Activated naive CD4-positive, alpha-beta T cell treated with anti-CD3 and anti-CD28 coated beads, Interleukin-2, amount 50 U/mL, for 24 hours (primary cell): ENCODE results near the gene TUBGCP4.

Source experiments
- H3K27ac Mint-ChIP-seq: one replicate; pipeline ENCODE4 v1.8.0; 2021; ENCODE audit warnings: mild to moderate bottlenecking, mixed read lengths
- H3K27me3 Mint-ChIP-seq: one replicate; pipeline ENCODE4 v1.8.0; 2021; ENCODE audit warnings: mixed read lengths
- H3K36me3 Mint-ChIP-seq: one replicate; pipeline ENCODE4 v1.8.0; 2021; ENCODE audit warnings: mixed read lengths
- H3K4me1 Mint-ChIP-seq: one replicate; pipeline ENCODE4 v1.8.0; 2021; ENCODE audit warnings: mixed read lengths
- H3K4me3 Mint-ChIP-seq: one replicate; pipeline ENCODE4 v1.8.0; 2021; ENCODE audit warnings: mild to moderate bottlenecking, mixed read lengths
- H3K9me3 Mint-ChIP-seq: one replicate; pipeline ENCODE4 v1.8.0; 2021; ENCODE audit warnings: mixed read lengths

The TUBGCP4 gene

DNA sequence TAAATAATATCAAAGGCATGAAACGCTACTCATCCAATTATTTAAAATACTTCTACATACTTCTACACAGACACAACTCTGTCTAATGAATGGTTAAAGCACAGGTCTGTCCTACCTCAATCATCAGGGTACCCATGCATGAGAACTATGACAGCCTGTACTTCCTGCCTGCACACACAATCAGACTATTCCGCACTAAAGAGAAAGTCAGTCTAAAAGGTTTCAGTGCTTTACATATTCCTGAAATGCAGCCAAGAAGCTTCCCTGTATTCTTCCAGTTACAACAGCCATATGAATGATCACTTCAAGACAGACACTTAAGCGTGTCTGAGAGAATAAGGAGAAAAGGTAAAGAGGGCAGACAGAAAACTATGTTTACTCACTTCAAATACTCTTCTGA is 58.8 kb downstream of the TUBGCP4 start:
- Mint-ChIP-seq H3K36me3 (peaks cover 23% of the 10 kb centered on the region), H3K27me3 (no peaks in the 10 kb centered on the region), H3K27ac (no peak overlapping the region)

DNA sequence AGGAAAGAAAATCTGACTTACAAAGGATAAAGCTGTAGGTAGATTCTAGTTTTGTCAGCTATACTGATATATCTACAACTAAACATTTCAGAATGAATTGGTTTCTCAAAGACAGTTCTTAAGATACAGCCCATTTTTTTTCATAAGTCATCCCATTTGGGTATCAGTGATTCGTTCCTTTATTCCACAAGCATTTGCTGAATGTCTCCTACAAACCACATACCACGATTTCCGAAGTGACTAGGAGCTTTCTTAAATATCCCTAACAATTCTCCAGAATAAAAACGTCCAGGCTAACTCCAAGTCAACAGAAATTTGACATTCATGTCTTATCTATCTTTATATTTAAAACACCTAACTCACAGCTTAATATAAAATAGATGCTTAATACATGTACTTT is 62.3 kb downstream of the TUBGCP4 start:
- no peak overlapping the region for H3K27ac Mint-ChIP-seq
- H3K27me3 Mint-ChIP-seq: no peaks in the 10 kb centered on the region
- H3K36me3 Mint-ChIP-seq: peaks cover 19% of the 10 kb centered on the region
- no peaks in the 10 kb centered on the region for H3K4me1 Mint-ChIP-seq
- H3K9me3 Mint-ChIP-seq: no peaks in the 10 kb centered on the region
- no peak overlapping the region for H3K4me3 Mint-ChIP-seq

More for the DNA sequence above, 58.8 kb downstream of the TUBGCP4 start:
- H3K4me3 Mint-ChIP-seq: no peak overlapping the region
- no peaks in the 10 kb centered on the region for H3K9me3 Mint-ChIP-seq
- no peaks in the 10 kb centered on the region for H3K4me1 Mint-ChIP-seq

DNA sequence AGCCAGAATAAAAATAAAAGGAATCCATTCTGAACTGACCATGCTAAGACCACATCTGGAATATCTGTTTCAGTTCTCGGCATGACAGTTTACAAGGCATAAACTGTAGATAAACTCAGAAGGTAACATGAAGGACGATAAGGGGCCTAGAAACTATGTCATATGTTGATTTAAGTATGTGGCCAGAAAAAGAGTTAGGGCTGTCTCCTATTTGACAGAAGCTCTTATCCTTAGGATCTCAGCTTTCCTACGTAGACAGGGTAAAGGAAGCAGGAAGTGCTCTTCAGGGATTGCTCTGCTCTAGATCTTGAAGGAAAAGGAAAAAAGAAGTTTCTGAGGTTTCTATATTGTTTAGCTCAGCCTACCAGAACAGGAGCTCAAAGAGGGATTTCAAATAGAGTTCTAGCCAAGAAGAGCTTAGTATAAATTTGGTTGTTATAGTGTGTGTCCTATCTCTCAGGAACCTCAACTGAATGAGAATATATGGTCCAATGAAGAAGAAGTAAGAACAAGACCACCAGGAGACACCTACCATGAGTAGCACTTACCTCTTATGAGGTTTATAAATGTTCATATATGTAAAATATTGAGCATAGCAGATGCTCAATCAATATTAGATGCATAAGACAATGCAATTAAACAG is 62.9 kb downstream of the TUBGCP4 start:
- peaks cover 19% of the 10 kb centered on the region for H3K36me3 Mint-ChIP-seq
- no peaks in the 10 kb centered on the region for H3K4me1 Mint-ChIP-seq
- H3K27ac Mint-ChIP-seq: no peak overlapping the region
- no peaks in the 10 kb centered on the region for H3K9me3 Mint-ChIP-seq
- no peak overlapping the region for H3K4me3 Mint-ChIP-seq
- no peaks in the 10 kb centered on the region for H3K27me3 Mint-ChIP-seq

DNA sequence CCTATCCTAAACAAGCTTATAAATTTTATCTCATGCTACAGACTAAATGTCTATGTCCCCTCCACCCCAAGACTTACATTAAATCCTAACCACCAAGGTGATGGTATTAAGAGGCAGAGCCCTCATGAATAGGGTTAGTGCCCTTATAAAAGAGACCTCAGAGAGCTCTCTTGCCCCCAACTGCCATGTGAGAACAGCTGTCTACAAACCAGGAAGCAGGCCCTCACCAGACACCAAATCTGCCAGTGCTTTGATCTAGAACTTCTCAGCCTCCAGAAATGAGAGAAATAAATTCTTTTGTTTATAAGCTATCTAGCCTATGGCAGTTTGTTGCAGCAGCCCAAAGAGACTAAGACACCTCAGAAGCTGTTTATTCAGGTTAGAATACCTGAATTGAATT is 63.5 kb downstream of the TUBGCP4 start:
- H3K36me3 Mint-ChIP-seq: peaks cover 17% of the 10 kb centered on the region
- no peaks in the 10 kb centered on the region for H3K9me3 Mint-ChIP-seq
- H3K27me3 Mint-ChIP-seq: no peaks in the 10 kb centered on the region
- no peak overlapping the region for H3K27ac Mint-ChIP-seq
- no peak overlapping the region for H3K4me3 Mint-ChIP-seq
- no peaks in the 10 kb centered on the region for H3K4me1 Mint-ChIP-seq

DNA sequence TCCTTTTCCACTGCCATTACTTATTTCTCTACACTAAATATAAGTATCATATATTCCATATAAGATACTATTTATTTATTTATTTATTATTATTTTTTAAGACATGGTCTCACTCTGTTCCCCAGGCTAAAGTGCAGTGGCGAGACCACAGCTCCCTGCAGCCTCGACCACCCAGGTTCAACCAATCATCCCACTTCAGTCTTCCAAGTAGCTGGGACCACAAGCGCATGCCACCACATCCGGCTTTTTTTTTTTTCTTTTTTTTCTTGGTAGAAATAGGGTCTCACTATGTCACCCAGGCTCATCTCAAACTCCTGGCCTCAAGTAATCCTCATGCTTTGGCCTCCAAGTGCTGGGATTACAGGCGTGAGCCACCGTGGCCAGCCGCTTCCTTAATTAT is 65.5 kb downstream of the TUBGCP4 start:
- no peak overlapping the region for H3K4me3 Mint-ChIP-seq
- H3K4me1 Mint-ChIP-seq: peaks cover 10% of the 10 kb centered on the region
- no peaks in the 10 kb centered on the region for H3K9me3 Mint-ChIP-seq
- H3K36me3 Mint-ChIP-seq: peaks cover 19% of the 10 kb centered on the region
- H3K27ac Mint-ChIP-seq: no peak overlapping the region
- no peaks in the 10 kb centered on the region for H3K27me3 Mint-ChIP-seq

DNA sequence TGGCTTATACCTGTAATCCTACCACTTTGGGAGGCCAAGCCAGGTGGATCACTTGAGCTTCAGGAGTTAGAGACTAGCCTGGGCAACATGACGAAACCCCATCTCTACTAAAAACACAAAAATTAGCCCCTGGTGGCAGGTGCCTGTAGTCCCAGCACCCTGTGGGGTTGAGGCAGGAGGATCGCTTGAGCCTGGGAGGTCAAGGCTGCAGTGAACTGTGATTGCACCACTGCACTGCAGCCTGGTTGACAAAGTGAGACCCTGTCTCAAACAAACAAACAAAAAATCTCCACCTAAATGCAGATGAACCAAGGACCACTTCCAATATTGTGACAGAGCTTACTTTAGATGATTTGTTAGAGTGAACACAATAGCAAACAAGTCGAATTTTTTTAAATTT is 68.4 kb downstream of the TUBGCP4 start:
- Mint-ChIP-seq H3K27ac (no peak overlapping the region), H3K9me3 (no peaks in the 10 kb centered on the region), H3K36me3 (peaks cover 9% of the 10 kb centered on the region), H3K4me3 (no peak overlapping the region), H3K4me1 (peaks cover 11% of the 10 kb centered on the region), H3K27me3 (no peaks in the 10 kb centered on the region)

DNA sequence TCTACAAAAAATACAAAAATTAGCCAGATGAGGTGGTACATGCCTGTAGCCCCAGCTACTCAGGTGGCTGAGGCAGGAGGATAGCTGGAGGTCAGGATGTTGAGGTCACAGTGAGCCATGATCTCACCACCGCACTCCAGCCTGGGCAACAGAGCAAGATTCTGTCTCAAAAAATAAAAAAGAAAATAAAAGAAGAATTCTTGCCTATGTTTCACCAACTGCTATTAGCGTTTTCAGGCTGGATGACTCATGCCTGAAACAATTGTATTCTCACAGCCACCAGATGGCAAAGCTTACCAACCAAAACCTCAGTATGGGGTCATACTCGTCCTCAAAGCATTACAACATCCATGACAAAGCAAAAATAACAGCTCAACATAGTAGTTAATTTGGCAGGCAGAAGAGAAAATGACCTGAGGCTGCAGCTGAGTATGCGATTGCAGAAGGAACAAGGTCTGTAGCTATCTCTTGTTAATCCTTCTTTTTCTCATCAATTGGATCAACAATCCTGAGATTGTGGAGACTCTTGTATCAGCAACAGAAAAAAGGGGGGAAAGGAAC is 69.9 kb downstream of the TUBGCP4 start:
- Mint-ChIP-seq H3K9me3 (no peaks in the 10 kb centered on the region), H3K36me3 (peaks cover 16% of the 10 kb centered on the region), H3K27ac (peak overlapping the region; percentile 93), H3K27me3 (no peaks in the 10 kb centered on the region), H3K4me3 (peak overlapping the region; percentile 65), H3K4me1 (peaks cover 11% of the 10 kb centered on the region)

DNA sequence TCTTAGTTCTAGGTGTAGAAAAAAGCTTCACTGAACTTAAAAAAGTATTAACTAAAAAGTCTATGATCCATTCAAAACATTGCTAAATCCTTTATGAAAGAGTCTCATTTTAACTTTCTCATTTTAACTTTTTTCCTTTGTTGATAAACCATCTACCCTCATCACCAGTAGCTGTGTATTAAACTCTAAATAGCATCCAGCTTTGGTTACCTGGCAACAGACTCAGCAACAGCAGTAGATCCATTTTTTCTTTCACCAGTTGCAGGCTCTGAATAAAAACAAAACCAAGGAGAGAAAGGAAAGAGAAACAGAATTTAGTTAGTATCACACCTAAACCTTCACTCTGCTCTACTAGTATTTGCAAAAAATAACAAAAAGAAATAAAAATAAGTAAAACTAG is 70.4 kb downstream of the TUBGCP4 start:
- Mint-ChIP-seq H3K27me3 (no peaks in the 10 kb centered on the region), H3K27ac (peak overlapping the region; percentile 93), H3K9me3 (no peaks in the 10 kb centered on the region)

DNA sequence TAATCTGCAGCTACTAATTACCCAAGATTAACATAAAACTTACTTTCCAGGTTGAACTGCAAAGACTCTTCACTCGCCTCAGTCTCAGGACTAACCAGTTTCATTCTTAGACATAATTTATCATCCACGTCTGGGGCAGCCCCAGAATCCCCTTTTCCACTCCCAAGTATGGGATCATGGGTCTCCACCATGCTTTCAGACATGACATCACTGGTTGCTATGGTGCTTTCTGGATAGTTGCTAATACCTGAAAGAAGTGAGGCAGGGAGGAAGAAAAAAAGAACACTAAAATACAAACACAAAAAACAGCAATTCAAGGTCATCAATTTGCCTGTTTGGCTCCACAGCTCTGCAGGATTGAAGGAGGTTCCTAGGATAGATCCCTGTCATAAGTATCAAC is 75.4 kb downstream of the TUBGCP4 start:
- H3K4me3 Mint-ChIP-seq: no peak overlapping the region

More for the DNA sequence above, 70.4 kb downstream of the TUBGCP4 start:
- no peak overlapping the region for H3K4me3 Mint-ChIP-seq
- H3K4me1 Mint-ChIP-seq: peaks cover 11% of the 10 kb centered on the region
- peaks cover 15% of the 10 kb centered on the region for H3K36me3 Mint-ChIP-seq

DNA sequence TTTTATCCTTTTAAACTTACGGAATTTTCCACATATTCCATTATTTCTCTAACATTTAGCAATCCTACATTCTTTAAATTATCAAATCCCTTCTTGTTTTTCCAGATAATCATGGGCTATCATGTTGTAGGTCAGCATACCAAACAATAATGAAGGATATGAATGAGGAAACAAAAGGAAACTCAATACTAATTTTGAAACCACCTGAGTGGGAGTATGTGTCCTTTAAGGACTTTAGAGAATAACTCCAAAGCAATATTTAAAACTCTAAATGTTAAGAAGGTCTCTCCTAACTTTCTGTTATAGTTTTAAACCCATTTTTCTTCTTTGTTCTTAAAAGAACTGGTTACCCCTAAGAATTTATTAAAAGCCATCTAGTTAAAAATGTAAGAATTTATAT is 79.1 kb downstream of the TUBGCP4 start:
- Mint-ChIP-seq H3K27me3 (no peaks in the 10 kb centered on the region), H3K27ac (no peak overlapping the region), H3K9me3 (no peaks in the 10 kb centered on the region), H3K36me3 (peaks cover 14% of the 10 kb centered on the region), H3K4me3 (no peak overlapping the region), H3K4me1 (peaks cover 9% of the 10 kb centered on the region)

More for the DNA sequence above, 75.4 kb downstream of the TUBGCP4 start:
- H3K36me3 Mint-ChIP-seq: peaks cover 15% of the 10 kb centered on the region
- H3K4me1 Mint-ChIP-seq: peaks cover 11% of the 10 kb centered on the region
- H3K27ac Mint-ChIP-seq: no peak overlapping the region
- H3K27me3 Mint-ChIP-seq: no peaks in the 10 kb centered on the region
- no peaks in the 10 kb centered on the region for H3K9me3 Mint-ChIP-seq
